ENCODE measurements around the gene VAMP8. TPM values are rescaled to one million over a fixed set of nuclear protein-coding genes. Genes with fewer than 3 reads are reported as not detected.

VAMP8 gene
- total RNA-seq, 1 experiment from 2014 or later, result 52.0 TPM

DNA sequence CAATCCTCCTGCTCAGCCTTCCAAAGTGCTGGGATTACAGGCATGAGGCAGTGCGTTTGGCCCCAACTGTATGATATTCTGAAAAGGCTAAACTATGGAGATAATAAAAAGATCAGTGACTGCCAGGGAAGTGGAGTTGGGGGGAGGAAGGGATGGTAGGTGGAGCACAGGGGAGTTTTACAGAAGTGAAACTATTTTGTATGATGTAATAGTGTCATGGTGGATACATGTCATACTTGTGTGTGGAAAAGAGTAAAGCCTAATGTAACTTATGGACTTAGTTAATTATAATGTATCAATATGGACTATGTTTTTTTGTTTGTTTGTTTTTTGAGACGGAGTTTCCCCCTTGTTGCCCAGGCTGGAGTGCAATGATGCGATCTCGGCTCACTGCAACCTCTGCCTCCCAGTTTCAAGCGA, 13.2 kb upstream of the VAMP8 start:
- TF ChIP-seq GABPB1 (CRISPR knock-in tag; IDR thresholded peaks at IDR 0.05) (peak; percentile 52; the same call in 1 of the 2 replicates), NR1H2 (CRISPR knock-in tag; IDR thresholded peaks at IDR 0.05) (no peak)
- ATAC-seq (no peak), DNase-seq (ENCODE audit: low spot score) (no peak)
- Mint-ChIP-seq H3K27ac (no peak overlapping the region), H3K4me1 (peaks cover 9% of the 10 kb centered on the region), H3K4me3 (no peak overlapping the region), H3K9me3 (no peaks in the 10 kb centered on the region), H3K27me3 (ENCODE audit: low read depth) (peaks cover 27% of the 10 kb centered on the region), H3K36me3 (no peaks in the 10 kb centered on the region)
- POLR2A ChIA-PET, result no interaction called here
- CTCF ChIA-PET, result interaction anchor here (1.1 kb wide), 1 partner anchor 12 kb away, joined by 4 read pairs; no protein-coding TSS in a partner anchor

DNA sequence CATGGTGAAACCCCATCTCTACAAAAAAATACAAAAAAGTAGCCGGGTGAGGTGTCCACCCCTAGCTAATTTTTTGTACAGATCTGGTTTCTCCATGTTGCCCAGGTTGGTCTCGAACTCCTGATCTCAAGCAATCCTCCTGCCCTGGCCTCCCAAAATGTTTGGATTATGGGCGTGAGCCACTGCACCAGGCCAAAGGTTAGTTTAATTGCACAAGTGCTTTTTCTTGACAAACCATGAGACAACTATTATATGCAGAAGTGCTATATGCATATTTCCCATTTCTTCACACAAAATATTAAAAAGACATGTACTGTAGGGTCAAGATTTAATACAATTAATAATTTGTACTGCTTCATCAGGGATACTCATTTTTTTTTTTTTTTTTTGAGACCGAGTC, 11.1 kb upstream of the VAMP8 start:
- Mint-ChIP-seq H3K4me1 (peaks cover 3% of the 10 kb centered on the region), H3K27ac (no peak overlapping the region), H3K4me3 (no peak overlapping the region), H3K9me3 (no peaks in the 10 kb centered on the region), H3K27me3 (ENCODE audit: low read depth) (peaks cover 47% of the 10 kb centered on the region), H3K36me3 (no peaks in the 10 kb centered on the region)
- ChIA-PET CTCF (no interaction called here), POLR2A (interaction anchor here (0.8 to 1.6 kb wide), 2 partner anchors 28 to 172 kb away, joined by 4 read pairs; partner anchors contain the start of gene MAT2A)
- TF ChIP-seq SMAD4 (CRISPR knock-in tag; IDR thresholded peaks at IDR 0.05) (no peak), TP53 (CRISPR knock-in tag; IDR thresholded peaks at IDR 0.05) (no peak), ZNF317 (CRISPR knock-in tag; IDR thresholded peaks at IDR 0.05; ENCODE audit: borderline replicate concordance, low read depth) (no peak)
- TF ChIP-seq, protein P1, sequence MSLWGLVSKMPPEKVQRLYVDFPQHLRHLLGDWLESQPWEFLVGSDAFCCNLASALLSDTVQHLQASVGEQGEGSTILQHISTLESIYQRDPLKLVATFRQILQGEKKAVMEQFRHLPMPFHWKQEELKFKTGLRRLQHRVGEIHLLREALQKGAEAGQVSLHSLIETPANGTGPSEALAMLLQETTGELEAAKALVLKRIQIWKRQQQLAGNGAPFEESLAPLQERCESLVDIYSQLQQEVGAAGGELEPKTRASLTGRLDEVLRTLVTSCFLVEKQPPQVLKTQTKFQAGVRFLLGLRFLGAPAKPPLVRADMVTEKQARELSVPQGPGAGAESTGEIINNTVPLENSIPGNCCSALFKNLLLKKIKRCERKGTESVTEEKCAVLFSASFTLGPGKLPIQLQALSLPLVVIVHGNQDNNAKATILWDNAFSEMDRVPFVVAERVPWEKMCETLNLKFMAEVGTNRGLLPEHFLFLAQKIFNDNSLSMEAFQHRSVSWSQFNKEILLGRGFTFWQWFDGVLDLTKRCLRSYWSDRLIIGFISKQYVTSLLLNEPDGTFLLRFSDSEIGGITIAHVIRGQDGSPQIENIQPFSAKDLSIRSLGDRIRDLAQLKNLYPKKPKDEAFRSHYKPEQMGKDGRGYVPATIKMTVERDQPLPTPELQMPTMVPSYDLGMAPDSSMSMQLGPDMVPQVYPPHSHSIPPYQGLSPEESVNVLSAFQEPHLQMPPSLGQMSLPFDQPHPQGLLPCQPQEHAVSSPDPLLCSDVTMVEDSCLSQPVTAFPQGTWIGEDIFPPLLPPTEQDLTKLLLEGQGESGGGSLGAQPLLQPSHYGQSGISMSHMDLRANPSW (CRISPR knock-in tag; conservative IDR thresholded peaks at IDR 0.05; ENCODE audit: low read depth), result no peak
- TF ChIP-seq, protein P2, sequence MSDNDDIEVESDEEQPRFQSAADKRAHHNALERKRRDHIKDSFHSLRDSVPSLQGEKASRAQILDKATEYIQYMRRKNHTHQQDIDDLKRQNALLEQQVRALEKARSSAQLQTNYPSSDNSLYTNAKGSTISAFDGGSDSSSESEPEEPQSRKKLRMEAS (CRISPR knock-in tag; IDR thresholded peaks at IDR 0.05), result no peak
- TF ChIP-seq, protein P3, sequence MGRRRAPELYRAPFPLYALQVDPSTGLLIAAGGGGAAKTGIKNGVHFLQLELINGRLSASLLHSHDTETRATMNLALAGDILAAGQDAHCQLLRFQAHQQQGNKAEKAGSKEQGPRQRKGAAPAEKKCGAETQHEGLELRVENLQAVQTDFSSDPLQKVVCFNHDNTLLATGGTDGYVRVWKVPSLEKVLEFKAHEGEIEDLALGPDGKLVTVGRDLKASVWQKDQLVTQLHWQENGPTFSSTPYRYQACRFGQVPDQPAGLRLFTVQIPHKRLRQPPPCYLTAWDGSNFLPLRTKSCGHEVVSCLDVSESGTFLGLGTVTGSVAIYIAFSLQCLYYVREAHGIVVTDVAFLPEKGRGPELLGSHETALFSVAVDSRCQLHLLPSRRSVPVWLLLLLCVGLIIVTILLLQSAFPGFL (CRISPR knock-in tag; IDR thresholded peaks at IDR 0.05; ENCODE audit: borderline replicate concordance), result no peak
- no peak for DNase-seq (ENCODE audit: low spot score)
- no peak for ATAC-seq

DNA sequence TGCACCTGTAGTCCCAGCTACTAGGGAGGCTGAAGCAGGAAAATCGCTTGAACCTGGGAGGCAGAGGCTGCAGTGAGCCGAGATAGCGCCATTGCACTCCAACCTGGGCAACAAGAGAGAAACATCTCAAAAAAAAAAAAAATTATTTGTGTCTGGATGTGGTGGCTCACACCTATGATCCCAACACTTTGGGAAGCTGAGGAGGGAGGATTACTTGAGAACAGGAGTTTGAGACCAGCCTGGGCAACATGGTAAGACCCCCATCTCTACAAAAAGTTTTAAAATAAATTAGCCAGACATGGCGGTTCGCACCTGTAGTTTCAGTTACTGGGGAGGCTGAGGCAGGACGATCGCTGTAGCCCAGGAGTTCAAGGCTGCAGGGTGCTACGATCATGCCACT, 1.6 kb upstream of the VAMP8 start:
- peaks cover 33% of the 10 kb centered on the region for H3K27me3 Mint-ChIP-seq (ENCODE audit: low read depth)
- TF ChIP-seq, protein P2 (CRISPR knock-in tag; IDR thresholded peaks at IDR 0.05), result no peak
- TF ChIP-seq, protein P4, sequence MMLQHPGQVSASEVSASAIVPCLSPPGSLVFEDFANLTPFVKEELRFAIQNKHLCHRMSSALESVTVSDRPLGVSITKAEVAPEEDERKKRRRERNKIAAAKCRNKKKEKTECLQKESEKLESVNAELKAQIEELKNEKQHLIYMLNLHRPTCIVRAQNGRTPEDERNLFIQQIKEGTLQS (CRISPR knock-in tag; conservative IDR thresholded peaks at IDR 0.05), result no peak
- TF ChIP-seq, protein P5, sequence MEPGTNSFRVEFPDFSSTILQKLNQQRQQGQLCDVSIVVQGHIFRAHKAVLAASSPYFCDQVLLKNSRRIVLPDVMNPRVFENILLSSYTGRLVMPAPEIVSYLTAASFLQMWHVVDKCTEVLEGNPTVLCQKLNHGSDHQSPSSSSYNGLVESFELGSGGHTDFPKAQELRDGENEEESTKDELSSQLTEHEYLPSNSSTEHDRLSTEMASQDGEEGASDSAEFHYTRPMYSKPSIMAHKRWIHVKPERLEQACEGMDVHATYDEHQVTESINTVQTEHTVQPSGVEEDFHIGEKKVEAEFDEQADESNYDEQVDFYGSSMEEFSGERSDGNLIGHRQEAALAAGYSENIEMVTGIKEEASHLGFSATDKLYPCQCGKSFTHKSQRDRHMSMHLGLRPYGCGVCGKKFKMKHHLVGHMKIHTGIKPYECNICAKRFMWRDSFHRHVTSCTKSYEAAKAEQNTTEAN (CRISPR knock-in tag; IDR thresholded peaks at IDR 0.05), result no peak
- TF ChIP-seq, protein P6, sequence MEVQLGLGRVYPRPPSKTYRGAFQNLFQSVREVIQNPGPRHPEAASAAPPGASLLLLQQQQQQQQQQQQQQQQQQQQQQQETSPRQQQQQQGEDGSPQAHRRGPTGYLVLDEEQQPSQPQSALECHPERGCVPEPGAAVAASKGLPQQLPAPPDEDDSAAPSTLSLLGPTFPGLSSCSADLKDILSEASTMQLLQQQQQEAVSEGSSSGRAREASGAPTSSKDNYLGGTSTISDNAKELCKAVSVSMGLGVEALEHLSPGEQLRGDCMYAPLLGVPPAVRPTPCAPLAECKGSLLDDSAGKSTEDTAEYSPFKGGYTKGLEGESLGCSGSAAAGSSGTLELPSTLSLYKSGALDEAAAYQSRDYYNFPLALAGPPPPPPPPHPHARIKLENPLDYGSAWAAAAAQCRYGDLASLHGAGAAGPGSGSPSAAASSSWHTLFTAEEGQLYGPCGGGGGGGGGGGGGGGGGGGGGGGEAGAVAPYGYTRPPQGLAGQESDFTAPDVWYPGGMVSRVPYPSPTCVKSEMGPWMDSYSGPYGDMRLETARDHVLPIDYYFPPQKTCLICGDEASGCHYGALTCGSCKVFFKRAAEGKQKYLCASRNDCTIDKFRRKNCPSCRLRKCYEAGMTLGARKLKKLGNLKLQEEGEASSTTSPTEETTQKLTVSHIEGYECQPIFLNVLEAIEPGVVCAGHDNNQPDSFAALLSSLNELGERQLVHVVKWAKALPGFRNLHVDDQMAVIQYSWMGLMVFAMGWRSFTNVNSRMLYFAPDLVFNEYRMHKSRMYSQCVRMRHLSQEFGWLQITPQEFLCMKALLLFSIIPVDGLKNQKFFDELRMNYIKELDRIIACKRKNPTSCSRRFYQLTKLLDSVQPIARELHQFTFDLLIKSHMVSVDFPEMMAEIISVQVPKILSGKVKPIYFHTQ (CRISPR knock-in tag; IDR thresholded peaks at IDR 0.05), result no peak
- no peak for TF ChIP-seq SMAD3 (CRISPR knock-in tag; IDR thresholded peaks at IDR 0.05; ENCODE audit: borderline replicate concordance)
- no peak for TF ChIP-seq ZNF317 (CRISPR knock-in tag; IDR thresholded peaks at IDR 0.05; ENCODE audit: borderline replicate concordance, low read depth)
- TF ChIP-seq, protein P7, sequence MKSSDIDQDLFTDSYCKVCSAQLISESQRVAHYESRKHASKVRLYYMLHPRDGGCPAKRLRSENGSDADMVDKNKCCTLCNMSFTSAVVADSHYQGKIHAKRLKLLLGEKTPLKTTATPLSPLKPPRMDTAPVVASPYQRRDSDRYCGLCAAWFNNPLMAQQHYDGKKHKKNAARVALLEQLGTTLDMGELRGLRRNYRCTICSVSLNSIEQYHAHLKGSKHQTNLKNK (CRISPR knock-in tag; IDR thresholded peaks at IDR 0.05), result no peak
- no peak for TF ChIP-seq ATF1 (CRISPR knock-in tag; IDR thresholded peaks at IDR 0.05)
- TF ChIP-seq ZNF232 (CRISPR knock-in tag; IDR thresholded peaks at IDR 0.05), result no peak
- no peak for TF ChIP-seq ZNF671 (CRISPR knock-in tag; IDR thresholded peaks at IDR 0.05)
- no peak for TF ChIP-seq SOX15 (CRISPR knock-in tag; IDR thresholded peaks at IDR 0.05)
- TF ChIP-seq TCF7 (CRISPR knock-in tag; IDR thresholded peaks at IDR 0.05; ENCODE audit: low read depth), result no peak
- TF ChIP-seq FOXP1 (CRISPR knock-in tag; IDR thresholded peaks at IDR 0.05; ENCODE audit: borderline replicate concordance), result no peak
- TF ChIP-seq, protein P8, sequence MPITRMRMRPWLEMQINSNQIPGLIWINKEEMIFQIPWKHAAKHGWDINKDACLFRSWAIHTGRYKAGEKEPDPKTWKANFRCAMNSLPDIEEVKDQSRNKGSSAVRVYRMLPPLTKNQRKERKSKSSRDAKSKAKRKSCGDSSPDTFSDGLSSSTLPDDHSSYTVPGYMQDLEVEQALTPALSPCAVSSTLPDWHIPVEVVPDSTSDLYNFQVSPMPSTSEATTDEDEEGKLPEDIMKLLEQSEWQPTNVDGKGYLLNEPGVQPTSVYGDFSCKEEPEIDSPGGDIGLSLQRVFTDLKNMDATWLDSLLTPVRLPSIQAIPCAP (CRISPR knock-in tag; IDR thresholded peaks at IDR 0.05), result no peak

More for the DNA sequence above, 1.6 kb upstream of the VAMP8 start:
- DNase-seq (ENCODE audit: low spot score) (no peak), ATAC-seq (no peak)
- ChIA-PET CTCF (interaction anchor here (0.6 kb wide), 1 partner anchor 309 kb away, joined by 3 read pairs; no protein-coding TSS in a partner anchor), POLR2A (interaction anchor here (0.6 to 0.7 kb wide), 2 partner anchors 16 to 24 kb away, joined by 3 to 4 read pairs; no protein-coding TSS in a partner anchor)
- Mint-ChIP-seq H3K9me3 (no peaks in the 10 kb centered on the region), H3K27ac (no peak overlapping the region), H3K36me3 (no peaks in the 10 kb centered on the region), H3K4me3 (no peak overlapping the region), H3K4me1 (peaks cover 38% of the 10 kb centered on the region)
